ENCODE results near the gene RPL18A. TPM values are rescaled to one million over a fixed set of nuclear protein-coding genes. Genes with fewer than 3 reads are reported as not detected.
"Not testable (repeated sequence)": the region's sequence is repeated elsewhere in the genome, so short reads cannot be mapped to it uniquely, and the experiment has no call there.

The RPL18A gene
- total RNA-seq, 1 donor from 2014 or later = 2,478 TPM

GRCh38 chr19:17883627-17884410 is 24.1 kb downstream of the RPL18A start:
- H3K4me3 ChIP-seq (ENCODE audit: low read depth, low read length) = no peak overlapping the region
- peaks cover 2% of the 10 kb centered on the region for H3K27me3 ChIP-seq (ENCODE audit: control insufficient read depth, insufficient read depth, low read length)
- no peak for DNase-seq (ENCODE audit: low read depth)
- no peaks in the 10 kb centered on the region for H3K36me3 ChIP-seq (ENCODE audit: control insufficient read depth, insufficient read depth, low read length)
- no peak for TF ChIP-seq CTCF (IDR thresholded peaks at IDR 0.05; ENCODE audit: insufficient read depth, low read length, poor library complexity, severe bottlenecking)

GRCh38 chr19:17886515-17886914 is 26.8 kb downstream of the RPL18A start:
- TF ChIP-seq CTCF (IDR thresholded peaks at IDR 0.05; ENCODE audit: insufficient read depth, low read length, poor library complexity, severe bottlenecking) = no peak
- peaks cover 2% of the 10 kb centered on the region for H3K27me3 ChIP-seq (ENCODE audit: control insufficient read depth, insufficient read depth, low read length)
- H3K4me3 ChIP-seq (ENCODE audit: low read depth, low read length) = no peak overlapping the region
- DNase-seq (ENCODE audit: low read depth) = no peak
- H3K36me3 ChIP-seq (ENCODE audit: control insufficient read depth, insufficient read depth, low read length) = no peaks in the 10 kb centered on the region

GRCh38 chr19:17887221-17887620 is 27.5 kb downstream of the RPL18A start:
- H3K4me3 ChIP-seq (ENCODE audit: low read depth, low read length); DNase-seq (ENCODE audit: low read depth); H3K27me3 ChIP-seq (ENCODE audit: control insufficient read depth, insufficient read depth, low read length); H3K36me3 ChIP-seq (ENCODE audit: control insufficient read depth, insufficient read depth, low read length): not testable (repeated sequence)

GRCh38 chr19:17888260-17888659 is 28.6 kb downstream of the RPL18A start:
- Histone ChIP-seq H3K27me3 (ENCODE audit: control insufficient read depth, insufficient read depth, low read length) (peaks cover 2% of the 10 kb centered on the region), H3K4me3 (ENCODE audit: low read depth, low read length) (no peak overlapping the region), H3K36me3 (ENCODE audit: control insufficient read depth, insufficient read depth, low read length) (no peaks in the 10 kb centered on the region)
- no peak for DNase-seq (ENCODE audit: low read depth)
- TF ChIP-seq CTCF (IDR thresholded peaks at IDR 0.05; ENCODE audit: insufficient read depth, low read length, poor library complexity, severe bottlenecking) = no peak

GRCh38 chr19:17889609-17890214 is 30.0 kb downstream of the RPL18A start:
- Histone ChIP-seq H3K27me3 (ENCODE audit: control insufficient read depth, insufficient read depth, low read length) (peaks cover 2% of the 10 kb centered on the region), H3K36me3 (ENCODE audit: control insufficient read depth, insufficient read depth, low read length) (no peaks in the 10 kb centered on the region), H3K4me3 (ENCODE audit: low read depth, low read length) (no peak overlapping the region)
- peak; percentile 2 for DNase-seq (ENCODE audit: low read depth)
- TF ChIP-seq CTCF (IDR thresholded peaks at IDR 0.05; ENCODE audit: insufficient read depth, low read length, poor library complexity, severe bottlenecking) = no peak

- TF ChIP-seq CTCF (IDR thresholded peaks at IDR 0.05; ENCODE audit: insufficient read depth, low read length, poor library complexity, severe bottlenecking) = no peak
- no peak for DNase-seq (ENCODE audit: low read depth)
- Histone ChIP-seq H3K27me3 (ENCODE audit: control insufficient read depth, insufficient read depth, low read length) (no peaks in the 10 kb centered on the region), H3K4me3 (ENCODE audit: low read depth, low read length) (no peak overlapping the region), H3K36me3 (ENCODE audit: control insufficient read depth, insufficient read depth, low read length) (no peaks in the 10 kb centered on the region)
Measured at GRCh38 chr19:17893766-17894165, 34.1 kb downstream of the RPL18A start.
